H54 (cell line): ENCODE data around the gene TMEM178B.

Experiments used
- DNase-seq: peaks from one replicate; pipeline ENCODE4 v3.0.0; 2011; ENCODE audit warnings: low spot score, mixed read lengths; ENCODE audit not compliant: insufficient read length
- FAIRE-seq: peaks from 3 replicates; lab custom pipeline; 2011; peaks lifted over from hg19 to GRCh38; lab: Jason Lieb, UNC
- POLR2A ChIP-seq: IDR thresholded peaks from 2 replicates; pipeline ENCODE4 v1.6.1; 2011; ENCODE audit warnings: low read depth, mild to moderate bottlenecking, low read length

The TMEM178B gene

GRCh38 chr7:141339603-141340002 lies 265.7 kb downstream of the TMEM178B start:
- DNase-seq (no peak), FAIRE-seq (no peak)

GRCh38 chr7:141340991-141341390 lies 267.1 kb downstream of the TMEM178B start:
- TF ChIP-seq POLR2A = no peak
- FAIRE-seq = no peak

More at GRCh38 chr7:141339603-141340002, 265.7 kb downstream of the TMEM178B start:
- no peak for TF ChIP-seq POLR2A

GRCh38 chr7:141342621-141343408 lies 269.0 kb downstream of the TMEM178B start:
- no peak for TF ChIP-seq POLR2A
- FAIRE-seq (no peak), DNase-seq (no peak)

More at GRCh38 chr7:141340991-141341390, 267.1 kb downstream of the TMEM178B start:
- no peak for DNase-seq

- FAIRE-seq (no peak), DNase-seq (no peak)
- no peak for TF ChIP-seq POLR2A
These were observed 270.5 kb downstream of the TMEM178B start for GRCh38 chr7:141344153-141344935.

- DNase-seq (no peak), FAIRE-seq (no peak)
- TF ChIP-seq POLR2A = no peak
These were observed 274.9 kb downstream of the TMEM178B start for GRCh38 chr7:141348728-141349127.

GRCh38 chr7:141349338-141349737 lies 275.5 kb downstream of the TMEM178B start:
- DNase-seq = no peak
- TF ChIP-seq POLR2A = no peak
- no peak for FAIRE-seq

GRCh38 chr7:141349804-141350203 lies 275.9 kb downstream of the TMEM178B start:
- DNase-seq = no peak

GRCh38 chr7:141351175-141351574 lies 277.3 kb downstream of the TMEM178B start:
- TF ChIP-seq POLR2A = no peak
- FAIRE-seq (no peak), DNase-seq (no peak)

More at GRCh38 chr7:141349804-141350203, 275.9 kb downstream of the TMEM178B start:
- FAIRE-seq = no peak
- TF ChIP-seq POLR2A = no peak

- TF ChIP-seq POLR2A = no peak
- no peak for FAIRE-seq
These were observed 279.1 kb downstream of the TMEM178B start for GRCh38 chr7:141352955-141353354.

GRCh38 chr7:141354251-141354650 lies 280.4 kb downstream of the TMEM178B start:
- DNase-seq = peak; percentile 30

More at GRCh38 chr7:141352955-141353354, 279.1 kb downstream of the TMEM178B start:
- DNase-seq = no peak

GRCh38 chr7:141355032-141355431 lies 281.2 kb downstream of the TMEM178B start:
- peak; percentile 26 for DNase-seq
- peak; percentile 71 for FAIRE-seq
- no peak for TF ChIP-seq POLR2A

More at GRCh38 chr7:141354251-141354650, 280.4 kb downstream of the TMEM178B start:
- TF ChIP-seq POLR2A = no peak
- peak; percentile 66 for FAIRE-seq

- FAIRE-seq = no peak
- no peak for DNase-seq
- TF ChIP-seq POLR2A = no peak
These were observed 282.3 kb downstream of the TMEM178B start for GRCh38 chr7:141356161-141356560.

- no peak for TF ChIP-seq POLR2A
- DNase-seq = no peak
- no peak for FAIRE-seq
These were observed 284.5 kb downstream of the TMEM178B start for GRCh38 chr7:141358386-141358785.

- no peak for DNase-seq
These were observed 285.4 kb downstream of the TMEM178B start for GRCh38 chr7:141359262-141359661.

More at GRCh38 chr7:141359262-141359661, 285.4 kb downstream of the TMEM178B start:
- TF ChIP-seq POLR2A = no peak
- no peak for FAIRE-seq
